Measurements from ENCODE around the gene UPK1B.

DNA sequence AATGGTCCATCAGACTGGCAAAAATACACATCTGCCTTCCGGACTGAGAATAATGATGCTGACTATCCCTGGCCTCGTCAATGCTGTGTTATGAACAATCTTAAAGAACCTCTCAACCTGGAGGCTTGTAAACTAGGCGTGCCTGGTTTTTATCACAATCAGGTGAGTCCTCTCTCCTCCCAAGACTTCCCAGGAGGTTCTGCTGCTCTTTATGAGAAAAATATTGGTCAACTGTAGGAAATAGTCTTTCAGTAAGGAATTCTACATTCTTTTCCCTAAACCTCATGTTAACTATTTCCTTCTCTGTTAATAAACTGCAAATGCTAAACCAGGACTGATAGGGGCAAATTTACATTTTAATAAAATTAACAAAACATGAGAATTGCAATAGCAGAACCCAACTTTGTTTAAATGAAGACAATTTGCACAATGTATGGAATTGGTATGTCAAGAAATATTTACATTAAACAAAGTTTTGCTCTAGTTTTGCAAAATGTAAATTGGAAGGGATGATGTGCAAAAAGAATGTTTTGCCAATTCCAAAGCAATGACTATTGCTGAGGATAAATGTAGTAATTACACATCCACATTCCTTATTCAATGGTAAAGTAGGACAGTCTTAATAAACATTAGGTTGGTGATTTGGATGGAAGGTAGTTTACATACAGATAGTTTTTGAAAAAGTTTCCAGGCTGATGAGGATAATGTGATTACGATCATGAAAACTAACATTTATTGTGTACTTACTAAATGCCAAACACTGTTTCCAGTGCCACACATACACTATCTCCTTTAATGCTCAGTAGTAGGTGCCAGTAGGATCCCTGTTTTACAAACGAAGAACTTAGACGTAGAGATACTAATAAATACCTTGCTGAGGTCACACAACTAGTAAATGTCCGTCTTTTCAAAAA, 21.1 kb downstream of the UPK1B start:
- TF ChIP-seq POLR2A (IDR thresholded peaks at IDR 0.05; ENCODE audit: low read depth, low read length) (no peak), POLR2AphosphoS5 (IDR thresholded peaks at IDR 0.05; ENCODE audit: low read depth, low read length) (no peak)

Data from GM12892 (cell line).